22Rv1 (cell line): ENCODE measurements around the gene ZNF674.

Experiments
- CTCF ChIP-seq: fragments of 450-650 bp; IDR thresholded peaks from 2 replicates; pipeline ENCODE4 v1.5.1; 2017; ENCODE audit warnings: mild to moderate bottlenecking
- ZFX ChIP-seq: fragments of 450-650 bp; IDR thresholded peaks from 2 replicates; pipeline ENCODE4 v1.6.1; 2017; ENCODE audit warnings: antibody characterized with exemption, borderline replicate concordance

DNA sequence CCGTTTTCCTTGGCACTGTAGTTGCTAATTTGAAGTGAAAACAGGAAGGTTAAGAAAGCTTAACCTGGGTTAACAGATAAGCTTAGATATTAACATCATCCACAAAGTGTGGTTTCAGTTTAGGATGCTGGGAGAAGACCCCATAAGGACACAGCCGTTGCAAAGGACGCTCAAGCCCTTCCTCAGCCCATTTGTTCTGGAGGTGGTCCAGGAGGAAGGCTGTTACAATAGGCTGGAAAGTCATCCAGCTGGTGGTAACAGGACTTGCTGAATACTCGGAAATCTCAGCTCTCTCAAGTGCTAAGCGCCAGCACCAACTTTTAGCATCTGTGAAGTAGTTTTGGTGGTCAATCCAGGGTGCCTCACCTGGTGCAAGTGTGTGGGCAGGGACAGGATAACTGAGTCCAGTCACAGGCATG is 42.5 kb upstream of the ZNF674 start:
- TF ChIP-seq CTCF (no peak), ZFX (no peak)
